HG03378 (cell line): ENCODE results near the gene FLAD1.

Experiments
- ATAC-seq: cut with Tn5 transposase; IDR thresholded peaks from one replicate; pipeline ENCODE4 v1.9.1; 2021; ENCODE audit warnings: mild to moderate bottlenecking, moderate library complexity; ENCODE audit not compliant: unreplicated experiment

FLAD1 gene

DNA sequence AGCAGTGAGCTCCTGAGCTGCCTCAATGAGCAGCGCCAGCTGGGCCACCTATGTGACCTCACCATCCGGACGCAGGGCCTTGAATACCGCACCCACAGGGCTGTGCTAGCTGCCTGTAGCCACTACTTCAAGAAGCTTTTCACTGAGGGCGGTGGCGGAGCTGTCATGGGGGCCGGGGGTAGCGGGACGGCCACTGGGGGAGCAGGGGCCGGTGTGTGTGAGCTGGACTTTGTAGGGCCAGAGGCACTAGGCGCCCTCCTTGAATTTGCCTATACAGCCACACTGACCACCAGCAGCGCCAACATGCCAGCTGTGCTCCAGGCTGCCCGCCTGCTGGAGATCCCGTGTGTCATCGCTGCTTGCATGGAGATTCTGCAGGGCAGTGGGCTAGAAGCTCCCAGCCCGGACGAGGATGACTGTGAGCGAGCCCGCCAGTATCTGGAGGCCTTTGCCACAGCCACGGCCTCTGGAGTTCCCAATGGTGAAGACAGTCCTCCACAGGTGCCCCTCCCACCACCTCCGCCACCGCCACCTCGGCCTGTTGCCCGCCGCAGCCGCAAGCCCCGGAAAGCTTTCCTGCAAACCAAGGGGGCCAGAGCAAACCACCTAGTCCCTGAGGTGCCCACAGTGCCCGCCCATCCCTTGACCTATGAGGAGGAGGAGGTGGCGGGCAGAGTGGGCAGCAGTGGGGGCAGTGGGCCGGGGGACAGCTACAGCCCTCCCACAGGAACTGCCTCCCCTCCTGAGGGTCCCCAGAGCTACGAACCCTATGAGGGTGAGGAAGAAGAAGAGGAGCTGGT, 31.8 kb downstream of the FLAD1 start:
- no peak for ATAC-seq

DNA sequence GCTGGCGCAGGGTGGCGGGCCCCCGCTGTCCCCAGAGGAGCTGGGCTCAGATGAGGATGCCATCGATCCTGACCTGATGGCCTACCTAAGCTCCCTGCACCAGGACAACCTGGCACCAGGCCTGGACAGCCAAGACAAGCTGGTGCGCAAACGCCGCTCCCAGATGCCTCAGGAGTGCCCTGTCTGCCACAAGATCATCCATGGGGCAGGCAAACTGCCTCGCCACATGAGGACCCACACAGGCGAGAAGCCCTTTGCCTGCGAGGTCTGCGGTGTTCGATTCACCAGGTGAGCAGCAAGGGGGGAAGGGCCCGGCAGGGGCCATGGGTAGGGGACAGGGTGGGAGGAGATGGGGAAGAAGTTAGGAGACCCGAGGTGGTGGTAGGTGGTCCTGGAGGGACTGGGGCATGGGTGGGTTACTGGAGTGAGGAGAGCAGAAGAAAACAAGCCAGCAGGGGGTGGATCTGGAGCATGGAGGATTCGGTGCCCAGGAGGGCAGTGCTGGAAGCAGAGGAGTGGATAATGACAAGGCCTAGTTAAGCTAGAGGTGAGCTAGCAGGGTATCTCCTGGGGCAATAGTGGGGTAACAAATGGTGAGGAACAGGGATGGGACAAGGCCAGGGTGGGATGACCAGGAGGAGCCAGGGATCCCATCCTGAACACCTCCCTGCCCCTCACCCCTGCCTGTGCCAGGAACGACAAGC, 32.5 kb downstream of the FLAD1 start:
- ATAC-seq: no peak

- ATAC-seq: no peak
These were observed 33.2 kb downstream of the FLAD1 start for GRCh38 chr1:155016231-155016831.

DNA sequence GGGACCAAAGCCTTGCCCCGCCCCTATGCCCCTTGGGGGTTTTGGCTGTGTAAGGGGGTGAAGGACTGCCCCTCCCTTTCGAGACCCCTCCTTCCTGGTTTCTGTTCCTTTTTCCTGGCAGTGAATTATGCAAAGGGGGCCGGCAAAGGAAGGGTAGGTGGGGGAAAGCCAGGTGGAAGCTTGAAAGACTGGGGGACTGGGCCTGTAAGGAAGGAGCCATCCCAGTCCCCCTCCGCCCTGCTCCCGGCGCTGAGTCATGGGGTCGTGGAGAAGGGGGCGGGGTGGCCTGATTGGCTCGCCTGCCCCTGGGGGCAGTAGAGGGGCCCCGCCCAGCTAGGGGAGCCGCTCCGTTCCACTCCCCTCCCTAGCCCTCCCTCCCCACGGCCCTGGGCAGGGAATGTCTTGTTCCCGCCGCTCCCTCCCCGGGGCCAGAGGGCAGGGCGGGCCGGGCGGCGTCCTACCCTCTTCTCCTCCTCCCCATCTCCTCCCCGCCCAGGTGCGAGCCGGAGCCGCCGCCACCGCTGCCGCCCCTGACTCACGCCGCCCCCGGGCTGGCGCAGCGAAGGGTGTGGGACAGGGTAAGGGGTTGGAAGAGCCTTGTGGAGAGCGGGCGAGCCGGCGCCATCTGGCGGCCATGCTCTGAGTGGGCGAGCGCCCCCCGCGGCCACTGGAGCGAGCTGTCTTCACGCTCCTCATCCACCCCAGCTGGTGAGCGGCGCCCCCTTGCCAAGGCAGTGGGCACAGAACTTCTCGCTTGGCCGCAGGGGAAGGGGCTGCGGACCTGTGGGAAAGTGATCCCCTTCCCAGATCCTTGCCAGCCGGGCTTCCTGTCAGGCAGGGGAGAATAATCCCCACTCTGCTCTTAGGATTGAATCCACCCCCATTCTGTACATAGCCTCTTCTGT, 34.1 kb downstream of the FLAD1 start:
- ATAC-seq: no peak

DNA sequence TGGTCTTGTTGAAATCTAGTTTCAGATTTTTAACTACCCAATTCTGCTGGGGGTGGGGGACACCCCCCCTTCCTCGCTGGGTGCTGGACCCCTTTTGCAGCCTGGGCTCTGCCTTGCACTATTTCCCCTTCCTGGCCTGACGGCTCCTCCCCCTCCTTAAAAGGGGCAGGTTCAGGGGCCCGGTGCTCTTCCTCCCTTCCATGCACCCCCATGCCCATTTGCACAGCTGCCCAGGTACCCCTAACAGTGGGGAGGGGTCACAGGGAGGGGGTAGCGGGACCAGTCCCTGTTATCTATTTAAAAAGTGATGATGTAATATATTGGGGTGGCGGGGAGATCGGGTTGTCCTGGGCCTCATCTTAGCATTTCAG, 34.8 kb downstream of the FLAD1 start:
- no peak for ATAC-seq

DNA sequence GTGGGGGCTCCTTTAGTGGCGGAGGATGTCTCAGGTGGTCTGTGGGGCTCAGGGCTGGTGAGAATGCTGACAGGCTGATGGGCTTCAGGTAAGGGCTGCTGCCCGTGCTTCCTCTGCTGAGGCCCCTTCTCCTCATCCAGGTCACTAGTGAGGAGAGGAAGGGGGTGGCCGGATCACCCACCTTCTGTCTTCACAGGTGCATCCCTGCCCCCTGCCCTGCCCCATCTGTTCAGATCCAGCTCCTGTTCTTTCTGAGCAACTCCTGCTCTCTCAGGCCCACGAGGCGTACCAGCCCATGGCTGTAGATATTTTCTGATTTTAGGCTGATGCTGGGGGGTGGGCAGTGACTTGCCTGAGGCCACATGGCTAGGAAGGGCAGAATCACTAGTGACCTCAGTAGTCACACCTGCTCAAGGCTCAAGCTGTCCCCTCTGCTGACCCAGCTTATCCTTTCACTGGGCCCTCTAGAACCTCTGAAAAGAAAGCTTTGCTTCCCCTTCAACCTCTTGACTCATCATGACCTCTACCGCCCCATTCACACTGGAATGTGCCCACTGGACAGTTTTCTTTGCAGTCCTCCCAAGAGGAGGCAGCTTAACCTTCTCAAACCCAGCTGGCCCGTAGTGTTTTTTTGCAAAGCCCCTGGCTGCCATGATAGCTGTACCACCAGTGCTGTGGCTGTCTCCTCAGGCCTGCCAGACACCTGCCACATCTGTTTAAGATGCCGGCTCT, 35.6 kb downstream of the FLAD1 start:
- ATAC-seq: no peak

DNA sequence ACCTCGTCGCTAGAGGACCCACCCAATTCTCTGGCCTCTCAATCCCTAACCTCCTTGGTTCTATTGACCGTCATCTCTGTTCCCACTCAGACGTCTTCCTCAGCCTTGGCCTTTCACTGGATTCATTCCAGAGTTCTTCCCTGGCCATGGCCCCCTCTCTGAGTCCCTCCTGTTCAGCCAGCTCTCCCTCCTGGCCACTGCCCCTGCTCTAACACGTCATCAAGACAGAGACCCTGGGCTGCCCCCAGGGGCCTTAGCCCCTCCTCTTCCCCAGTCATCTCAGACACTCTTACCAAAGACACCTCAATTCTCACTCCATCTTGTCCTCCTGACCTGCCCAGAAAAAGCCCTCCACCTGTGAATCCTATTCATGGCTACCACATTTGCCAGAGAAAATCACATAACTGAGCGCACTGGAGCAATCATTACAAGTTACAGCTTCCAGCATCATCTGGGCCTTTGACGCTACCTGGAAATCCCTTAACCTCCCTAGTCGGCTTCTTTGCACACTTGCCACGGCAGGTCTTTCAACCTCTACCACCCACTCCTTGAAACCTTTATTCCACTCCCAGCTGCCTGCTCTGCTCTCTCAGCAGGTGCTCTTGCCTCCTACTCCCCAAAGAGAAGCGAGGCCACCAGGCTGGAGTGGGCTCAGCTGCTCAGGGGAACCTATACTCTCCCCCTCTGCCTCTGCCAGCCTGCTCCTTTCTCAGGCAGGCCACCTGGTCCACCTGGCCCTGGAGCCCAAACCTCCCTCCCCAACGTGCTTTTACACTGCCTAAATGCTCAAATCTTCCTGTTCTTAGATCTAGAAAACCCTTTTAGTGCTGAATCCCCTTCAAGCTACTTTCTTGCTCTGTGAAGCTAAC, 36.5 kb downstream of the FLAD1 start:
- ATAC-seq: no peak

DNA sequence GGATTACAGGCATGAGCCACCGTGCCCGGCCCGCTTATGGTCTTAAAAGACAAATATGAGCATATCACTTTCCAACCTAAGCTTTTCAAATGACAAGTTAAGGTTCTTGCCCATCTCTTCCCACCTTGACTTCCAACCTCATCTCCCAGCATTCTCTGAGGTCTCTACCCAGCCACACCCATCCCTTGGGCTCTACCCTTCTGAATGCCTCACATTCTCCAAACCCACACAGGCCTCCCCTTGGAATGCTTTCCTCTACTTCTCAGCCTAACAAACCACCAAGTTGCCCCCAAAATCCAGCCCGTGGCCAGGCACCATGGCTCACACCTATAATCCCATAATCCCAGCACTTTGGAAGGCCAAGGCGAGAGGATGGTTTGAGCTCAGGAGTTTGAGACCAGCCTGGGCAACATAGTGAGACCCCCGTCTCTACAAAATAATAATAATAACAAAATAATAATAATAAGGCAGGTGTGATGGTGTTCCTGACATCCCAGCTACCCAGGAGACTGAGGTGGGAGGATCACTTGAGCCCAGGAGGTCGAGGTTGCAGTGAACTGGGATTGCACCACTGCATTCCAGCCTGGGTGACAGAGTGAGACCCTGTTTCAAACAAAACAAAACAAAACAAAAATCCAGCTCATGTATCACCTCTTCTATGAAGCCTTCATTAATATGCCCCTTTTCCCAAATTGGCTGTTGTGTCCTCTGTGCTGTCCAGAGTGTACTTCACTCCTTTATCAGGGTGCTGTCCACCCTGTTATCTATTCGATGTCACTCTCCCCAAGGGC, 39.2 kb downstream of the FLAD1 start:
- no peak for ATAC-seq

DNA sequence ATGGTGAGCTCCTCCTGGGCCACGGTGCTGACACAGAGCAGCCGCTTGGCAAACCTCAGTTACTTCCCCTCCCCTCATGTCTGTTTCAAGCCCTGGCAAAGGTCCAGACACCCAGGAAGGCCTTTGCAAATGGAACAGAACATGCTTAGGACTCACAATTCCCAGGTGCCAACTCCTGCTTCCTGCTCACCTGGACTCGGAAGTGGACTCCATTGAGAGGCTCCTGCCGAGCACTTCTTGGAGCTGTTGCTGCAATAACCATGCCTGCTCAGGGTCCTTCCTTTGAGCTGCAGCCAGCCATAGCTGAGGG, 39.7 kb downstream of the FLAD1 start:
- no peak for ATAC-seq

DNA sequence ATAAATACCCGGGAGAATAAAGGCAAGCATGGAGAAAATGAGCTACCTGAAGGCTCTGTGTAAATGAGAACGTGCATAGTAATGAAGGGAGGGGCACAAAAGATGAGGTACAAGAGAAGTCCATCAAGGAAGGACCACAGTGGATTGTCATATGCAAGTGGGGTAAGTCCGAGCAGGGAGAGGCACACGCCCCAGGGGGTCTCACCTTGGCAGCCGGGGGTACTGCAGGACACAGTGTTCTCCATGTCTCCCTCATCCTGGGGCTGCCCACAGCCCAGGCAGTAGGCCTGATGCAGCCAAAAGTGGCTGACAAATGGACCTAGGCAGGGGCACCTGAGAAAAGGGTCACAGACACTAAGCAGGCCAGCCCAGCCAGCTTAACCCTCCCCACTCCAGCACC, 40.5 kb downstream of the FLAD1 start:
- ATAC-seq: no peak

DNA sequence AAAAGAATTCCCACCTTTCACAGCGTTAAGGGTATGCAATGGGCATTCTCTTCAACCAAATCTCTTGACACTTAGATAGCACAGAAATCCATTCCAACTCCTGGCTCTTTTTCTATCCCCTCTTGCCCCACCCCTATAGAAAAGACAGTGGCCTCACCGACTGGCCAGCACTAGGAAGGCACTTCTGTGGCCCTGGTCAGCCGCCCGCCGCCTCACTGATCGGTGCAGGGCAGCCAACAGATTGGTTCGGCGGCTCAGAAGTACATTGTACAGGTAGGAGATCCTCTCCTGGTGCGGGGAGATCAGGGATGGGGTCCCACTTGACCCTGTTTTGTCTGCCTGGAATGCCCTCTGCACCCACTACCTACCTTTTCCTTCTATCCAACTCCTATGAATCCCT, 41.2 kb downstream of the FLAD1 start:
- no peak for ATAC-seq

GRCh38 chr1:155026154-155026553, 43.0 kb downstream of the FLAD1 start:
- ATAC-seq: no peak

- ATAC-seq: no peak
These were observed 43.4 kb downstream of the FLAD1 start for GRCh38 chr1:155026588-155026987.

DNA sequence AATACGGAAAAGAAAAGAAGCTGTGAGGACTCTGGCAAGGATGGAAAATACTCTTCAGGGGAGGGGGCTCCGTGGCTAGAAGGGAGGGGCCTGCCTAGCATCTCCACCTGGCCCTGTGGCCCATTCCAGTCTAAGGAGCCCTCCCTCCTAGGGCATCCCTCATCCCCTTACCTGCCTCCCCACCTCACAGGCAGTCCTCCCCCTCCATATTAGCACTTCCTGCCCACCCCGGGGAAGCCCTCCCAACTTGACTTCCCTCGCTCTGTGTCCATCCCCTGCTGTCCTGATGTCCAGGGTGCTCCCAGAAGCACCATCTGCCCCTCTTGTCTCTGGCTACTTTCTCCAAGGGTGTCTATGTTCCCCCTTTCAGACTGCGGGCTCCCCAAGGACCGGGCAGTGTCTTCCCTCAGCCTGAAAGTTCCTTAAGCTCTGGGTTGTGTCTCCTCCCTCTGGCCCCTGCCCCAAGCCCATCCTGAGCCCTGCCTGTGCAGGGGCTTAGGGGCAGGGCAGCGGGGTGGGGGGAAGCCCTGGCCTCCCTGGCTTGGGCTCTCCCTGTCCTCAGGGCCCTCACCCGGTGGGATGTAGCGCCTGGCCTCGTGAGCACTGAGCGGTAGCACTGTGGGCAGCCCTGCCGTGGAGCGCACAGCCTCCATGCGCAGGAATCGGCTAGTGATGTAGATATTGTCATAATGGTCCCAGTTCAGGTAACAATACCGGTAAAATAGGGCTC, 46.5 kb downstream of the FLAD1 start:
- no peak for ATAC-seq

DNA sequence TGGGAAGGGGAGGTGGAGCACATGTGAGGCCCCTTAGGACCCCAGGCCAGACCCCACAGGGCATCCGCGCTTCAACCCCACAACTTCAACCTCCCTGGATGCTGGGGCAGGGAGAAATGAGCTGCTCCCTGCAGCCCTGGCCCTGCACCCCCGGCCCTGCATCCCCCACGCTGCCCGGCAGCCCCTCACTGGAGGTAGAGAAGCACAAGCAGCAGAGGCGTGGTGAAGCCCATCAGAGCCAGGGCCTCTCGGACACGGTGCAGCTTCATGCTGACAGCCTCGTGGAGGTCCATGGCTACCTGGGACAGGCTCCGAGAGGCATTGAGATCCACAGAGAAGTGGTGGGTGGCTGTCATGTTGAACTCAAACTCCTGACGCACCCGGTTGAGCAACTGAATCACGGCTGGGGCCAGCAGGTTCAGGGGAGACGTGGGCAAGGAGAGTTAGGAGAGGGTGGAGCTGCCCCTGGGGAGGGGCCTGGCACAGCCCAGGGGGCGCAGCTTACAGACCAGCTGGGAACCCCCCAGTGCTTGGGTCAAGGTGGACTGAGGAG, 47.2 kb downstream of the FLAD1 start:
- ATAC-seq: no peak

- ATAC-seq: no peak
These were observed 47.8 kb downstream of the FLAD1 start for GRCh38 chr1:155030899-155031298.

GRCh38 chr1:155032886-155033285, 49.7 kb downstream of the FLAD1 start:
- no peak for ATAC-seq

- ATAC-seq: no peak
These were observed 50.4 kb downstream of the FLAD1 start, which contains the start of the genes DCST1 and DCST2 for GRCh38 chr1:155033524-155033923. DCST1 (plus strand) TSS chr1:155033824; CDS start chr1:155034037, 213 bp downstream. DCST2 (minus strand) TSS chr1:155033781; CDS start chr1:155033701, 80 bp downstream.
